Type B pancreatic cell (in vitro differentiated cells): ENCODE data around the gene CAMTA1. TPM values are rescaled to one million over a fixed set of nuclear protein-coding genes. Genes with fewer than 3 reads are reported as not detected.

Experiments used
- DNase-seq: peaks from one replicate; pipeline ENCODE4 v3.0.0; 2021; ENCODE audit warnings: mixed read lengths; ENCODE audit not compliant: unreplicated experiment; ENCODE audit errors: extremely low spot score
- H3K27ac Mint-ChIP-seq: 2 replicates; pipeline ENCODE4 v1.8.0; 2021; ENCODE audit warnings: mild to moderate bottlenecking, mixed read lengths
- H3K27me3 Mint-ChIP-seq: 2 replicates; pipeline ENCODE4 v1.8.0; 2021; ENCODE audit warnings: mixed read lengths
- H3K36me3 Mint-ChIP-seq: 2 replicates; pipeline ENCODE4 v1.8.0; 2021; ENCODE audit warnings: mixed read lengths
- H3K4me1 Mint-ChIP-seq: one replicate; pipeline ENCODE4 v1.8.0; 2021; ENCODE audit warnings: mixed read lengths; ENCODE audit not compliant: unreplicated experiment
- H3K4me3 Mint-ChIP-seq: 2 replicates; pipeline ENCODE4 v1.8.0; 2021; ENCODE audit warnings: mild to moderate bottlenecking, mixed read lengths
- H3K9me3 Mint-ChIP-seq: 2 replicates; pipeline ENCODE4 v1.8.0; 2021; ENCODE audit warnings: mixed read lengths
- total RNA-seq: library from RNA; stranded (reverse); gene quantifications from 2 replicates; pipeline ENCODE4 v1.2.1, GENCODE V29; 2021; ENCODE audit warnings: low replicate concordance
- TF ChIP-seq, protein P1 (sequence below): fragments of 200-600 bp; sonication (generic); conservative IDR thresholded peaks from 2 replicates; pipeline ENCODE4 v1.5.0; 2021; ENCODE audit warnings: antibody characterized with exemption, mild to moderate bottlenecking

Gene CAMTA1
- total RNA-seq, 1 donor from 2014 or later: 82.5 TPM

GRCh38 chr1:6985549-6986276 lies 200.5 kb downstream of the CAMTA1 start:
- Mint-ChIP-seq H3K27ac (no peak overlapping the region), H3K4me1 (peaks cover 4% of the 10 kb centered on the region), H3K27me3 (peaks cover 22% of the 10 kb centered on the region), H3K9me3 (no peaks in the 10 kb centered on the region), H3K36me3 (no peaks in the 10 kb centered on the region), H3K4me3 (no peak overlapping the region)
- DNase-seq: no peak
- TF ChIP-seq, protein P1, sequence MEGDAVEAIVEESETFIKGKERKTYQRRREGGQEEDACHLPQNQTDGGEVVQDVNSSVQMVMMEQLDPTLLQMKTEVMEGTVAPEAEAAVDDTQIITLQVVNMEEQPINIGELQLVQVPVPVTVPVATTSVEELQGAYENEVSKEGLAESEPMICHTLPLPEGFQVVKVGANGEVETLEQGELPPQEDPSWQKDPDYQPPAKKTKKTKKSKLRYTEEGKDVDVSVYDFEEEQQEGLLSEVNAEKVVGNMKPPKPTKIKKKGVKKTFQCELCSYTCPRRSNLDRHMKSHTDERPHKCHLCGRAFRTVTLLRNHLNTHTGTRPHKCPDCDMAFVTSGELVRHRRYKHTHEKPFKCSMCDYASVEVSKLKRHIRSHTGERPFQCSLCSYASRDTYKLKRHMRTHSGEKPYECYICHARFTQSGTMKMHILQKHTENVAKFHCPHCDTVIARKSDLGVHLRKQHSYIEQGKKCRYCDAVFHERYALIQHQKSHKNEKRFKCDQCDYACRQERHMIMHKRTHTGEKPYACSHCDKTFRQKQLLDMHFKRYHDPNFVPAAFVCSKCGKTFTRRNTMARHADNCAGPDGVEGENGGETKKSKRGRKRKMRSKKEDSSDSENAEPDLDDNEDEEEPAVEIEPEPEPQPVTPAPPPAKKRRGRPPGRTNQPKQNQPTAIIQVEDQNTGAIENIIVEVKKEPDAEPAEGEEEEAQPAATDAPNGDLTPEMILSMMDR: no peak

GRCh38 chr1:6986281-6986680 lies 201.0 kb downstream of the CAMTA1 start:
- TF ChIP-seq, protein P1: no peak
- Mint-ChIP-seq H3K27me3 (peaks cover 22% of the 10 kb centered on the region), H3K4me3 (no peak overlapping the region), H3K9me3 (no peaks in the 10 kb centered on the region), H3K4me1 (peaks cover 4% of the 10 kb centered on the region), H3K27ac (no peak overlapping the region), H3K36me3 (no peaks in the 10 kb centered on the region)
- no peak for DNase-seq

GRCh38 chr1:6987940-6988339 lies 202.7 kb downstream of the CAMTA1 start:
- Mint-ChIP-seq H3K4me1 (peaks cover 4% of the 10 kb centered on the region), H3K27ac (no peak overlapping the region), H3K36me3 (no peaks in the 10 kb centered on the region)

DNA sequence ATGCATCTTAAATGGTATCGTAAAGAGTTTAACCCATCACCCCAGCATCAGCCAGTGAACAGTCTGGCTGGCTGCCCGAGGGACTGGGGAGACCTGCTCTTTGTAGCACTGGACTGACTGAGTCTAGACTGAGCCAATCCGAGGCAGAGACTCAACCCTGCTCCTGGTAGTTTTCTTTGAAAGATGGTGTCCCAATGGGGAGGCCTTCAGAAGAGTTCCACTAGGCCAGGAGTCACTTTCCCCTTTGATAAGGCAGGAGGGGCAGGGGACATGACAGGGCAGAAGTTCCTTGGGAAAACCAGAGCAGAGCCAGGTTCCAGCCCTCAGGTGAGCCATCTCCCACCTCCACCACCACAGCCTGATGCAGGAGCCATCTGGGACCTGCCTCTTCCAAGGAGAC lies 203.5 kb downstream of the CAMTA1 start:
- Mint-ChIP-seq H3K27me3 (peaks cover 22% of the 10 kb centered on the region), H3K9me3 (no peaks in the 10 kb centered on the region), H3K4me1 (peaks cover 4% of the 10 kb centered on the region), H3K36me3 (no peaks in the 10 kb centered on the region), H3K27ac (no peak overlapping the region), H3K4me3 (no peak overlapping the region)
- TF ChIP-seq, protein P1: no peak
- no peak for DNase-seq

More at GRCh38 chr1:6987940-6988339, 202.7 kb downstream of the CAMTA1 start:
- no peaks in the 10 kb centered on the region for H3K9me3 Mint-ChIP-seq
- peaks cover 22% of the 10 kb centered on the region for H3K27me3 Mint-ChIP-seq
- TF ChIP-seq, protein P1: peak; percentile 41
- no peak overlapping the region for H3K4me3 Mint-ChIP-seq
- DNase-seq: no peak

DNA sequence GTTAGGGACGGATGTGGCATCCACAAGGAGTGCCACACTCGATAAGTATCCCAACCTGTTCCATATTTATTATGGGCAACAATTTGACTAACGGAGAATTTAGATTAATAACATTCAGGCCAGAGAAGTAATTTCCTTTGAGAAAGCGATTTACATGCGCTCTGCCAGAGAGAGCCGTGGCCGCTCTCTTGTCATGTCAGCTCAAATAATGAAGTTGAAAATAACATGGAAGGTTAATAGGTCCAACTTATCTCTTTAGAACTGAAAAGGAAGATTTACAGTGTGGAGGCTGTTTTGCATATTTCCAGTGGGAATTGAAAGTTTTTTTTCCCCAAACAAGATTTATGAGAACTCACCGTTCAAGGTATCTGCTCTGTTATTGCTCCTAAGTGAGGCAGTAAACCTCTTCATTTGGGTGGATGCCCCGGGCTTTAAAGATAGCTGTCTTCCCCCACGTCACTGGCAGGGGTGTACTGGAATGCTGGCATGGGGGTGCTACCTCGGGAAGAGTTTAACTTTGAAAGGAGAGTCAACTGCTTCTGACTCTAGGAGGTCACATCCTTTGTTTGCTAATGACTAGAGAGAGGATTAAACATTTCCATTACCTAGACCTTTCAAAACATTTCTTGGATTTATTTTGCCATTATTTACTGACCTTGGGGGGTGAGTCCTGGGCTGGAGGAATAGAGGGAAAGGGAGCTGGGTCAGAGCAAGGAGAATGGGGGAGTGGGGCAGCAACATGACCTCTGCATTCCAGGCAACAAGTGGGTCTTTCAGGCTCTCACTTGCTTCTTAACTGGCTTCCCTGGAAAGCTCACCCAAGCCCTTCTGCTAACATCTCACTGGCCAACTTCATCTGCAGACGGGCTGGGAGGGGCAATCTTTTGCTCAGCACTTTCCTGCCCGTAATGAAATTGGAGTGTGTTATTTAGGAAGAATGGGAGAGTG lies 204.2 kb downstream of the CAMTA1 start:
- Mint-ChIP-seq H3K9me3 (no peaks in the 10 kb centered on the region), H3K4me1 (peaks cover 4% of the 10 kb centered on the region), H3K27me3 (peaks cover 22% of the 10 kb centered on the region), H3K36me3 (no peaks in the 10 kb centered on the region), H3K27ac (no peak overlapping the region), H3K4me3 (no peak overlapping the region)
- DNase-seq: no peak
- TF ChIP-seq, protein P1: no peak
